ENCODE data around the gene CCDC51. TPM values are rescaled to one million over a fixed set of nuclear protein-coding genes. Genes with fewer than 3 reads are reported as not detected.
A peak's percentile ranks its signal among the peaks of the same experiment; 100 is the strongest.

The CCDC51 gene
- total and polyA plus RNA-seq, 9 of the 15 experiments (the other 6 are each of a cell fraction or from before 2014, with no cell fraction given), result 6.5 to 18.6 (median 15.7) TPM

- peak in 1 of 2 experiments; percentile 55; a peak in 1 of 4 replicates for TF ChIP-seq HDAC1 (IDR thresholded peaks at IDR 0.05)
- TF ChIP-seq NFE2L1 (tag; IDR thresholded peaks at IDR 0.05; ENCODE audit: borderline replicate concordance, low read depth), result no peak
- no peak for TF ChIP-seq PRDM10 (IDR thresholded peaks at IDR 0.05; ENCODE audit: partially characterized antibody)
- no peak for TF ChIP-seq CREB3 (tag; conservative IDR thresholded peaks at IDR 0.05; ENCODE audit: low read depth)
- no peak for TF ChIP-seq POU5F1 (IDR thresholded peaks at IDR 0.05; ENCODE audit: borderline replicate concordance, low read depth, low read length, partially characterized antibody)
- no peak for TF ChIP-seq MAX (CRISPR knock-in tag; IDR thresholded peaks at IDR 0.05)
- TF ChIP-seq SUPT5H (IDR thresholded peaks at IDR 0.05), result peak; percentile 40; the same call in 1 of the 2 replicates
- peak; percentile 40; the same call in 1 of the 2 replicates for TF ChIP-seq ATF3 (IDR thresholded peaks at IDR 0.05)
- no peak for TF ChIP-seq ATF3 (CRISPR knock-in tag; conservative IDR thresholded peaks at IDR 0.05)
- TF ChIP-seq ZNF592 (IDR thresholded peaks at IDR 0.05), result no peak
- no peak for TF ChIP-seq MCM2 (IDR thresholded peaks at IDR 0.05; ENCODE audit: low read depth)
- no peak for TF ChIP-seq ZNF644 (tag; IDR thresholded peaks at IDR 0.05; ENCODE audit: low read depth)
- peak; percentile 7; the same call in 1 of the 2 replicates for TF ChIP-seq ELF1 (tag; IDR thresholded peaks at IDR 0.05)
- no peak for TF ChIP-seq CHD4 (IDR thresholded peaks at IDR 0.05; ENCODE audit: insufficient read depth, insufficient replicate concordance, low read depth, low read length, poor library complexity, severe bottlenecking)
- no peak for TF ChIP-seq SMARCE1 (IDR thresholded peaks at IDR 0.05)
- TF ChIP-seq ATF1 (CRISPR knock-in tag; IDR thresholded peaks at IDR 0.05), result no peak
- TF ChIP-seq ATF1 (tag; IDR thresholded peaks at IDR 0.05), result peak; percentile 22; the same call in 1 of the 2 replicates
Observed at GRCh38 chr3:48429960-48430707, 9.8 kb downstream of the CCDC51 start, which contains the start of gene PLXNB1 (continued).

Measured in K562 (cell line).